SK-N-SH (cell line): ENCODE data around the gene PPM1L. TPM values are rescaled to one million over a fixed set of nuclear protein-coding genes. Genes with fewer than 3 reads are reported as not detected.

Experiments
- CTCF ChIA-PET: fragments of 300-600, 350-600 bp; formaldehyde crosslinking; extraction: SDS; loops from one replicate; lab custom pipeline; 2021; lab: Yijun Ruan, JAX
- POLR2A ChIA-PET: fragments of 350-600 bp; sonication (Branson Sonifier 250); formaldehyde crosslinking; extraction: SDS; loops from one replicate; lab custom pipeline; 2020; ENCODE audit warnings: antibody characterized with exemption, inconsistent platforms; lab: Yijun Ruan, JAX
- DNase-seq: peaks from one replicate; pipeline ENCODE4 v3.0.0; 2012
- H2AFZ ChIP-seq: fragments of 200-600 bp; sonication (generic); 2 replicates; pipeline ENCODE4 v1.8.1; 2016; ENCODE audit warnings: antibody characterized with exemption, mild to moderate bottlenecking, low read depth
- H3F3A ChIP-seq: fragments of 200-600 bp; sonication (generic); replicated peaks from 2 replicates; pipeline ENCODE3; 2016; ENCODE audit warnings: antibody characterized with exemption, mild to moderate bottlenecking; ENCODE audit not compliant: insufficient read depth
- H3K27ac ChIP-seq, 2 experiments: fragments of 200-500 bp in 1 of 2; fragments of 200-600 bp in 1 of 2; sonication (Bioruptor generic) in 1 of 2; sonication (generic), shearing (Covaris generic) in 1 of 2; 2 replicates each; pipeline versions ENCODE4 v1.5.1 to v1.6.1; 2014 to 2016; ENCODE audit warnings: low read depth in 2 of 2, inconsistent platforms in 1 of 2, low read length in 1 of 2, mild to moderate bottlenecking in 1 of 2, mixed read lengths in 1 of 2
- H3K27me3 ChIP-seq: fragments of 200-600 bp; sonication (generic), shearing (Covaris generic); 2 replicates; pipeline ENCODE4 v1.6.1; 2016; ENCODE audit warnings: mixed run types; ENCODE audit not compliant: insufficient read depth
- H3K36me3 ChIP-seq, 2 experiments: fragments of 200-500 bp in 1 of 2; fragments of 200-600 bp in 1 of 2; sonication (Bioruptor generic) in 1 of 2; sonication (generic) in 1 of 2; replicated peaks in 1 of 2; 2 replicates each; pipeline versions ENCODE3 to v1.5.1; 2014 to 2016; ENCODE audit warnings: low read length in 1 of 2, mild to moderate bottlenecking in 1 of 2; ENCODE audit not compliant: insufficient read depth in 2 of 2, control insufficient read depth in 1 of 2
- H3K4me1 ChIP-seq, 2 experiments: fragments of 200-500 bp in 1 of 2; fragments of 200-600 bp in 1 of 2; sonication (Bioruptor generic) in 1 of 2; sonication (generic), shearing (Covaris generic) in 1 of 2; 2 replicates each; pipeline versions ENCODE4 v1.5.1 to v1.6.1; 2014 to 2016; ENCODE audit warnings: low read depth in 1 of 2, low read length in 1 of 2, mixed run types in 1 of 2; ENCODE audit not compliant: insufficient read depth in 2 of 2, control insufficient read depth in 1 of 2
- H3K4me2 ChIP-seq: fragments of 200-600 bp; sonication (generic), shearing (Covaris generic); 2 replicates; pipeline ENCODE4 v1.6.1; 2017; ENCODE audit warnings: mixed run types
- H3K4me3 ChIP-seq, 2 experiments: fragments of 200-500 bp in 1 of 2; fragments of 200-600 bp in 1 of 2; sonication (Bioruptor generic) in 1 of 2; sonication (generic), shearing (Covaris generic) in 1 of 2; 2 replicates each; pipeline versions ENCODE4 v1.5.1 to v1.8.1; 2014 to 2016; ENCODE audit warnings: low read depth in 2 of 2, inconsistent platforms in 1 of 2, low read length in 1 of 2, mild to moderate bottlenecking in 1 of 2, mixed read lengths in 1 of 2, moderate library complexity in 1 of 2
- H3K79me2 ChIP-seq: fragments of 200-600 bp; sonication (generic); 2 replicates; pipeline ENCODE4 v1.8.1; 2017; ENCODE audit warnings: mild to moderate bottlenecking; ENCODE audit not compliant: insufficient read depth
- H3K9ac ChIP-seq: fragments of 200-600 bp; sonication (generic); 2 replicates; pipeline ENCODE4 v1.6.1; 2017; ENCODE audit warnings: mixed run types
- H3K9me2 ChIP-seq: fragments of 200-600 bp; sonication (generic); 2 replicates; pipeline ENCODE4 v1.6.1; 2017; ENCODE audit warnings: mixed run types
- H3K9me3 ChIP-seq: fragments of 200-600 bp; sonication (generic); 2 replicates; pipeline ENCODE4 v1.6.1; 2017; ENCODE audit warnings: mixed run types, mild to moderate bottlenecking, moderate library complexity
- H4K20me1 ChIP-seq: fragments of 200-600 bp; sonication (generic); 2 replicates; pipeline ENCODE4 v1.6.1; 2017; ENCODE audit warnings: mild to moderate bottlenecking, mixed run types; ENCODE audit not compliant: insufficient read depth
- EP300 ChIP-seq, 2 experiments: IDR thresholded peaks; 2 replicates each; pipeline versions ENCODE4 v1.4.0 to v1.6.1; 2012; ENCODE audit warnings: borderline replicate concordance in 1 of 2, low read depth in 1 of 2, low read length in 1 of 2
- FOXM1 ChIP-seq: IDR thresholded peaks from 2 replicates; pipeline ENCODE4 v1.4.0; 2012; ENCODE audit warnings: low read depth, mild to moderate bottlenecking
- GABPA ChIP-seq: IDR thresholded peaks from 2 replicates; pipeline ENCODE4 v1.4.0; 2012; ENCODE audit warnings: low read depth, mild to moderate bottlenecking
- GATA2 ChIP-seq: sonication (generic); formaldehyde crosslinking; IDR thresholded peaks from 2 replicates; pipeline ENCODE4 v1.5.0; 2020; ENCODE audit warnings: mild to moderate bottlenecking, missing genetic modification reagents
- JUND ChIP-seq: IDR thresholded peaks from 2 replicates; pipeline ENCODE4 v1.4.0; 2012
- MXI1 ChIP-seq: IDR thresholded peaks from 2 replicates; pipeline ENCODE4 v1.6.1; 2012; ENCODE audit warnings: mild to moderate bottlenecking, low read depth, low read length, improper control_type of control experiment
- NFIC ChIP-seq: IDR thresholded peaks from 2 replicates; pipeline ENCODE4 v1.4.0; 2012; ENCODE audit warnings: borderline replicate concordance
- NRF1 ChIP-seq: IDR thresholded peaks from 2 replicates; pipeline ENCODE4 v1.6.1; 2012; ENCODE audit warnings: low read depth, mild to moderate bottlenecking, low read length
- PBX3 ChIP-seq: IDR thresholded peaks from 2 replicates; pipeline ENCODE4; 2012
- RAD21 ChIP-seq: IDR thresholded peaks from 2 replicates; pipeline ENCODE4 v1.6.1; 2012; ENCODE audit warnings: mild to moderate bottlenecking, low read length
- RCOR1 ChIP-seq: fragments of 150-350 bp; IDR thresholded peaks from 2 replicates; pipeline ENCODE4 v1.6.1; 2017; ENCODE audit warnings: antibody characterized with exemption, low read length
- RXRA ChIP-seq: IDR thresholded peaks from 2 replicates; pipeline ENCODE4 v1.4.0; 2012; ENCODE audit warnings: low read depth, mild to moderate bottlenecking, borderline replicate concordance
- SMC3 ChIP-seq: IDR thresholded peaks from 2 replicates; pipeline ENCODE4 v1.6.1; 2012; ENCODE audit warnings: low read depth, low read length, improper control_type of control experiment
- TEAD4 ChIP-seq: IDR thresholded peaks from 2 replicates; pipeline ENCODE4 v1.4.0; 2012; ENCODE audit warnings: mild to moderate bottlenecking, borderline replicate concordance; ENCODE audit not compliant: insufficient read depth
- YY1 ChIP-seq: IDR thresholded peaks from 2 replicates; pipeline ENCODE4 v1.4.0; 2012; ENCODE audit warnings: low read depth, mild to moderate bottlenecking
- ZBTB33 ChIP-seq: IDR thresholded peaks from 2 replicates; pipeline ENCODE4 v1.4.0; 2012; ENCODE audit warnings: low read depth, borderline replicate concordance
- WGBS: methylation state at CpG from one replicate; pipeline ENCODE4 v1.1.6; 2017; ENCODE audit warnings: low lambda C conversion rate; 5-methylcytosine and 5-hydroxymethylcytosine counted together
- polyA plus RNA-seq, 3 experiments: library from polyadenylated mRNA; depleted of rRNA; stranded (reverse); fragments of >200 nt; gene quantifications; 2 replicates each; pipeline ENCODE4 v1.2.3, GENCODE V29; 2012
- TF ChIP-seq, protein P1 (sequence below): fragments of 150-350 bp; IDR thresholded peaks from 2 replicates; pipeline ENCODE4 v1.6.1; 2017; ENCODE audit warnings: antibody characterized with exemption, low read length, low read depth, borderline replicate concordance
- TF ChIP-seq, protein P2 (sequence below): IDR thresholded peaks from 2 replicates; pipeline ENCODE4 v1.6.1; 2012; ENCODE audit warnings: mild to moderate bottlenecking, low read depth, low read length, moderate library complexity
- TF ChIP-seq, protein P3 (sequence below): IDR thresholded peaks from 2 replicates; pipeline ENCODE4 v1.4.0; 2012; ENCODE audit warnings: low read depth, borderline replicate concordance

Gene PPM1L
- polyA plus RNA-seq, 1 of the 3 experiments (the other 2 are of a cell fraction): 0.16 TPM

DNA sequence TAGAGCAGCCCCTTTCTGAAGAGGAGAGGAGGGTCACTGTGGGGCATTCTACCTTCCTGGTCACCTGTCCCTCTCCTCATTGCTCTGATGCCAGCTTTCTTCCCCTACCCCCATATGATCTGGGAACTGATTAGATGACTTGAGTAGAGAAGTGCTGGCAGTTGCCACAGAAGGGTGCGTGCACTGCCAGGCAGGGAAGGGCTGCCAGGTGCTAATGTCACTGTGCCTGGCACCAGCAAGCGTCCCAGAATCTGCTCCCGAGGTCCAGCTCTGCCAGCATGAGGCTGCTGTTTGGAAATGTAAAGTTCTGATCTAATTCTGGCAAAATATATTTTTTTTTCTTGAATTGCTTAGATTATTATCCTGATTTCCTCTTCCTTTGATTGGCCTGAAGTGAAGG lies 52.8 kb downstream of the PPM1L start:
- 38% methylated on average over 2 of the region's 3 CpGs for WGBS
- CTCF ChIA-PET: interaction anchor here (1.1 to 1.4 kb wide), 3 partner anchors 10 to 125 kb away, joined by 3 to 4 read pairs (median 4); no protein-coding TSS in a partner anchor
- Histone ChIP-seq H3K36me3 (no peaks in the 10 kb centered on the region), H4K20me1 (no peaks in the 10 kb centered on the region), H3K79me2 (no peaks in the 10 kb centered on the region), H3K4me1 (peaks cover 0 to 23% of the 10 kb centered on the region in 2 experiments; a peak in 2 of 4 replicates), H2AFZ (no peak overlapping the region), H3K27ac (no peak overlapping the region; a peak in 1 of 4 replicates), H3K9me3 (no peaks in the 10 kb centered on the region), H3K27me3 (no peaks in the 10 kb centered on the region), H3K4me3 (no peak overlapping the region), H3K9me2 (no peaks in the 10 kb centered on the region), H3K4me2 (no peak overlapping the region)
- no peak for DNase-seq
- POLR2A ChIA-PET: interaction anchor here (0.5 to 1.2 kb wide), 2 partner anchors 12 to 53 kb away, joined by 3 to 4 read pairs; partner anchors contain the start of gene PPM1L
- TF ChIP-seq TEAD4: no peak
- no peak for TF ChIP-seq FOXM1
- no peak for TF ChIP-seq ZBTB33
- TF ChIP-seq, protein P1, sequence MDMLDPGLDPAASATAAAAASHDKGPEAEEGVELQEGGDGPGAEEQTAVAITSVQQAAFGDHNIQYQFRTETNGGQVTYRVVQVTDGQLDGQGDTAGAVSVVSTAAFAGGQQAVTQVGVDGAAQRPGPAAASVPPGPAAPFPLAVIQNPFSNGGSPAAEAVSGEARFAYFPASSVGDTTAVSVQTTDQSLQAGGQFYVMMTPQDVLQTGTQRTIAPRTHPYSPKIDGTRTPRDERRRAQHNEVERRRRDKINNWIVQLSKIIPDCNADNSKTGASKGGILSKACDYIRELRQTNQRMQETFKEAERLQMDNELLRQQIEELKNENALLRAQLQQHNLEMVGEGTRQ: no peak
- TF ChIP-seq NFIC: no peak
- no peak for TF ChIP-seq RCOR1
- no peak for TF ChIP-seq RAD21
- no peak for TF ChIP-seq GATA2
- no peak for TF ChIP-seq RXRA
- no peak for TF ChIP-seq PBX3
- TF ChIP-seq, protein P2, sequence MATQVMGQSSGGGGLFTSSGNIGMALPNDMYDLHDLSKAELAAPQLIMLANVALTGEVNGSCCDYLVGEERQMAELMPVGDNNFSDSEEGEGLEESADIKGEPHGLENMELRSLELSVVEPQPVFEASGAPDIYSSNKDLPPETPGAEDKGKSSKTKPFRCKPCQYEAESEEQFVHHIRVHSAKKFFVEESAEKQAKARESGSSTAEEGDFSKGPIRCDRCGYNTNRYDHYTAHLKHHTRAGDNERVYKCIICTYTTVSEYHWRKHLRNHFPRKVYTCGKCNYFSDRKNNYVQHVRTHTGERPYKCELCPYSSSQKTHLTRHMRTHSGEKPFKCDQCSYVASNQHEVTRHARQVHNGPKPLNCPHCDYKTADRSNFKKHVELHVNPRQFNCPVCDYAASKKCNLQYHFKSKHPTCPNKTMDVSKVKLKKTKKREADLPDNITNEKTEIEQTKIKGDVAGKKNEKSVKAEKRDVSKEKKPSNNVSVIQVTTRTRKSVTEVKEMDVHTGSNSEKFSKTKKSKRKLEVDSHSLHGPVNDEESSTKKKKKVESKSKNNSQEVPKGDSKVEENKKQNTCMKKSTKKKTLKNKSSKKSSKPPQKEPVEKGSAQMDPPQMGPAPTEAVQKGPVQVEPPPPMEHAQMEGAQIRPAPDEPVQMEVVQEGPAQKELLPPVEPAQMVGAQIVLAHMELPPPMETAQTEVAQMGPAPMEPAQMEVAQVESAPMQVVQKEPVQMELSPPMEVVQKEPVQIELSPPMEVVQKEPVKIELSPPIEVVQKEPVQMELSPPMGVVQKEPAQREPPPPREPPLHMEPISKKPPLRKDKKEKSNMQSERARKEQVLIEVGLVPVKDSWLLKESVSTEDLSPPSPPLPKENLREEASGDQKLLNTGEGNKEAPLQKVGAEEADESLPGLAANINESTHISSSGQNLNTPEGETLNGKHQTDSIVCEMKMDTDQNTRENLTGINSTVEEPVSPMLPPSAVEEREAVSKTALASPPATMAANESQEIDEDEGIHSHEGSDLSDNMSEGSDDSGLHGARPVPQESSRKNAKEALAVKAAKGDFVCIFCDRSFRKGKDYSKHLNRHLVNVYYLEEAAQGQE: no peak
- TF ChIP-seq YY1: no peak
- TF ChIP-seq, protein P3, sequence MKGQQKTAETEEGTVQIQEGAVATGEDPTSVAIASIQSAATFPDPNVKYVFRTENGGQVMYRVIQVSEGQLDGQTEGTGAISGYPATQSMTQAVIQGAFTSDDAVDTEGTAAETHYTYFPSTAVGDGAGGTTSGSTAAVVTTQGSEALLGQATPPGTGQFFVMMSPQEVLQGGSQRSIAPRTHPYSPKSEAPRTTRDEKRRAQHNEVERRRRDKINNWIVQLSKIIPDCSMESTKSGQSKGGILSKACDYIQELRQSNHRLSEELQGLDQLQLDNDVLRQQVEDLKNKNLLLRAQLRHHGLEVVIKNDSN: no peak
- TF ChIP-seq NRF1: no peak
- no peak for TF ChIP-seq JUND
- TF ChIP-seq MXI1: no peak
- no peak for TF ChIP-seq SMC3
- TF ChIP-seq EP300 (IDR thresholded peaks at IDR 0.05; ENCODE audit: borderline replicate concordance in 1 of 2, low read depth in 1 of 2, low read length in 1 of 2): no peak
- TF ChIP-seq GABPA: no peak
- TF ChIP-seq, all 33 proteins: peak for 0
- H3F3A ChIP-seq: no peaks in the 10 kb centered on the region
- H3K9ac ChIP-seq: no peak overlapping the region
